Measurements from ENCODE around the gene KBTBD4. TPM values are rescaled to one million over a fixed set of nuclear protein-coding genes. Genes with fewer than 3 reads are reported as not detected.
A peak's percentile ranks its signal among the peaks of the same experiment; 100 is the strongest.

Gene KBTBD4
- total RNA-seq, 3 donors from 2014 or later (not counting 1 experiment from before 2014, with no cell fraction given) = 17.7 to 24.1 (median 20.9) TPM

DNA sequence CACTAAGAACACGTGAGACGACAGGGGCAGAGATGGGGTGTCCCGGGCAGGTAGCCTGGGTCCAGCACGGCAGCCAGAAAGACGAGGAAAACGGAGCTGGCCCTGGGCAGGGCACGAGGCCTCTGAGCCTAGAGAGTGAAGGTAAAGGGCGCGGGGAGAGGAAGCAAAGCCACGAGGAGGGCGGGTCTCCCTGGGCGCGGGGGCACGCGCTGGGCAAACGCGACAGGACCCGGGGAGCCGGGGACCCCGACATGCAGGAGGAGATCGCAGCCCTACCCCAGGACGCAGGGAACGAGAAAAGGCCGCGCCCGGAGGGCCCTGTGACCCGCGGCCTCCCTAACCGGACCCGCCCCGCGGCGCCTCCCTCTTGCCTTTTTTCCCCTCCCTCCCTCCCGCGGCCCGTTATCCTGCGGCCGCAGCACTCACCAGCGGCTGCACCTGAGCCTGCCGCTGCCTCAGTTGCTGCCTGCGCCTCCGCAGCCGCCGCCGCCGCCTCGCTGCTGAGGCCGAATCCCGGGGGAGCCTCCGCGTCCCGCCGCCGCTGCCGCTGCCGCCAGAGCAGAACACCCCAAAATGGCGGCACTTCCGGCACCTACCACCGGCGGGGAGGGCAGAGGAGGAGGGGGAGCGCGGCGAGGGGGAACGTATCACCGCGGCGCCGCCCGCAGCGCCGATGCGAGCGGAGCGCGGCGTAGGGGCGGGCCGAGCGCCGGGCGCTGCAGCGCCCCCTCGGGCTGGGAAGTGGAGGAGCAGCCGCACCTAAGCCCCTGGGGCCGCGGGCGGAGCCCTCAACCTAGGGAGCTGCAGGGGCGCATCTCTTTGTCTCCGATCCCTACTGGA, 26.0 kb downstream of the KBTBD4 start, which contains the start of gene CELF1:
CELF1 (minus strand) TSS at position 567 of the 840 bp plus-strand sequence. CDS start 53,609 bp downstream, outside the sequence.
- H3K9me3 Mint-ChIP-seq = no peaks in the 10 kb centered on the region
- DNase-seq (peak; percentile 89 to 97), ATAC-seq (peak; percentile 94 to 99 (median 95))
- peak within 1 kb of the TSS; percentile 81 for H3K27ac ChIP-seq (ENCODE audit: low read length)
- H3K9me3 ChIP-seq (ENCODE audit: control insufficient read depth, insufficient read depth, low read length) = no peaks in the 10 kb centered on the region
- no peaks in the 10 kb centered on the region for H3K27me3 ChIP-seq (ENCODE audit: control insufficient read depth, insufficient read depth, low read length)
- H3K4me3 ChIP-seq (ENCODE audit: low read length) = peak within 1 kb of the TSS; percentile 92
- peaks cover 26% of the 10 kb centered on the region for H3K4me1 ChIP-seq (ENCODE audit: control insufficient read depth, insufficient read depth, low read length)
- TF ChIP-seq, protein P1, sequence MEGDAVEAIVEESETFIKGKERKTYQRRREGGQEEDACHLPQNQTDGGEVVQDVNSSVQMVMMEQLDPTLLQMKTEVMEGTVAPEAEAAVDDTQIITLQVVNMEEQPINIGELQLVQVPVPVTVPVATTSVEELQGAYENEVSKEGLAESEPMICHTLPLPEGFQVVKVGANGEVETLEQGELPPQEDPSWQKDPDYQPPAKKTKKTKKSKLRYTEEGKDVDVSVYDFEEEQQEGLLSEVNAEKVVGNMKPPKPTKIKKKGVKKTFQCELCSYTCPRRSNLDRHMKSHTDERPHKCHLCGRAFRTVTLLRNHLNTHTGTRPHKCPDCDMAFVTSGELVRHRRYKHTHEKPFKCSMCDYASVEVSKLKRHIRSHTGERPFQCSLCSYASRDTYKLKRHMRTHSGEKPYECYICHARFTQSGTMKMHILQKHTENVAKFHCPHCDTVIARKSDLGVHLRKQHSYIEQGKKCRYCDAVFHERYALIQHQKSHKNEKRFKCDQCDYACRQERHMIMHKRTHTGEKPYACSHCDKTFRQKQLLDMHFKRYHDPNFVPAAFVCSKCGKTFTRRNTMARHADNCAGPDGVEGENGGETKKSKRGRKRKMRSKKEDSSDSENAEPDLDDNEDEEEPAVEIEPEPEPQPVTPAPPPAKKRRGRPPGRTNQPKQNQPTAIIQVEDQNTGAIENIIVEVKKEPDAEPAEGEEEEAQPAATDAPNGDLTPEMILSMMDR (IDR thresholded peaks at IDR 0.05) = peak; percentile 87
- peak within 1 kb of the TSS; percentile 97 for H3K4me3 Mint-ChIP-seq
- H3K27ac Mint-ChIP-seq = peak within 1 kb of the TSS; percentile 91 to 97
- H3K27me3 Mint-ChIP-seq (ENCODE audit: low read depth in 2 of 2) = no peaks in the 10 kb centered on the region
- under 1% methylated on average over 89 of the region's 89 CpGs for WGBS (ENCODE audit: insufficient coverage)
- no peaks in the 10 kb centered on the region for H3K36me3 Mint-ChIP-seq
- intact Hi-C loops (cut with micrococcal nuclease) = loop anchor here (5.0 kb wide), 1 partner anchor 35 kb away; no protein-coding TSS in a partner anchor
- H3K36me3 ChIP-seq (ENCODE audit: control insufficient read depth, insufficient read depth, low read length) = no peaks in the 10 kb centered on the region
- H3K4me1 Mint-ChIP-seq = peaks cover 34 to 42% of the 10 kb centered on the region in 2 donors

- peak; percentile 26 to 34 for DNase-seq
- Histone ChIP-seq H3K27ac (ENCODE audit: low read length) (peak overlapping the region; percentile 81), H3K9me3 (ENCODE audit: control insufficient read depth, insufficient read depth, low read length) (no peaks in the 10 kb centered on the region), H3K27me3 (ENCODE audit: control insufficient read depth, insufficient read depth, low read length) (no peaks in the 10 kb centered on the region), H3K36me3 (ENCODE audit: control insufficient read depth, insufficient read depth, low read length) (no peaks in the 10 kb centered on the region), H3K4me1 (ENCODE audit: control insufficient read depth, insufficient read depth, low read length) (peaks cover 26% of the 10 kb centered on the region), H3K4me3 (ENCODE audit: low read length) (peak overlapping the region; percentile 92)
- 4% methylated on average over 22 of the region's 22 CpGs for WGBS (ENCODE audit: insufficient coverage)
- no peaks in the 10 kb centered on the region for H3K36me3 Mint-ChIP-seq
- intact Hi-C loops (cut with micrococcal nuclease) = loop anchor here (5.0 kb wide), 1 partner anchor 35 kb away; no protein-coding TSS in a partner anchor
- H3K27ac Mint-ChIP-seq = peak overlapping the region; percentile 91 to 97
- TF ChIP-seq, protein P1 (IDR thresholded peaks at IDR 0.05) = no peak
- H3K4me1 Mint-ChIP-seq = peaks cover 40 to 48% of the 10 kb centered on the region in 2 donors
- no peaks in the 10 kb centered on the region for H3K9me3 Mint-ChIP-seq
- H3K27me3 Mint-ChIP-seq (ENCODE audit: low read depth in 2 of 2) = no peaks in the 10 kb centered on the region
- no peak for ATAC-seq
- H3K4me3 Mint-ChIP-seq = peak overlapping the region; percentile 97
These were observed 26.7 kb downstream of the KBTBD4 start for GRCh38 chr11:47552056-47552565.

GRCh38 chr11:47551086-47551485, 27.7 kb downstream of the KBTBD4 start:
- H3K4me1 Mint-ChIP-seq = peaks cover 43 to 51% of the 10 kb centered on the region in 2 donors
- Histone ChIP-seq H3K4me3 (ENCODE audit: low read length) (no peak overlapping the region), H3K27ac (ENCODE audit: low read length) (peak overlapping the region; percentile 13)

More at GRCh38 chr11:47551086-47551485, 27.7 kb downstream of the KBTBD4 start:
- intact Hi-C loops (cut with micrococcal nuclease) = loop anchor here (5.0 kb wide), 1 partner anchor 34 kb away; no protein-coding TSS in a partner anchor
- Histone ChIP-seq H3K27me3 (ENCODE audit: control insufficient read depth, insufficient read depth, low read length) (no peaks in the 10 kb centered on the region), H3K4me1 (ENCODE audit: control insufficient read depth, insufficient read depth, low read length) (peaks cover 30% of the 10 kb centered on the region), H3K9me3 (ENCODE audit: control insufficient read depth, insufficient read depth, low read length) (no peaks in the 10 kb centered on the region), H3K36me3 (ENCODE audit: control insufficient read depth, insufficient read depth, low read length) (peaks cover 2% of the 10 kb centered on the region)
- no peaks in the 10 kb centered on the region for H3K36me3 Mint-ChIP-seq
- DNase-seq (peak in 1 of 2 donors; percentile 43), ATAC-seq (no peak)
- TF ChIP-seq, protein P1 (IDR thresholded peaks at IDR 0.05) = no peak
- peak overlapping the region; percentile 91 to 97 for H3K27ac Mint-ChIP-seq
- H3K27me3 Mint-ChIP-seq (ENCODE audit: low read depth in 2 of 2) = no peaks in the 10 kb centered on the region
- peak overlapping the region; percentile 97 for H3K4me3 Mint-ChIP-seq
- H3K9me3 Mint-ChIP-seq = no peaks in the 10 kb centered on the region
